ENCODE data around the gene ALDH1A2.

GRCh38 chr15:57947781-57948180 lies 117.7 kb downstream of the ALDH1A2 start:
- TF ChIP-seq ZNF274 (IDR thresholded peaks at IDR 0.05; ENCODE audit: low read depth, low read length): no peak
- no peak for TF ChIP-seq SUZ12 (IDR thresholded peaks at IDR 0.05; ENCODE audit: extremely low read depth, insufficient read depth, insufficient read length)
- no peak for TF ChIP-seq YY1 (IDR thresholded peaks at IDR 0.05; ENCODE audit: insufficient read depth, insufficient read length)
